RKO (cell line): ENCODE data around the gene KCNIP3.

Source experiments
- DNase-seq: peaks from one replicate; pipeline ENCODE4 v3.0.0-alpha.2; 2016; ENCODE audit warnings: low spot score

The KCNIP3 gene

DNA sequence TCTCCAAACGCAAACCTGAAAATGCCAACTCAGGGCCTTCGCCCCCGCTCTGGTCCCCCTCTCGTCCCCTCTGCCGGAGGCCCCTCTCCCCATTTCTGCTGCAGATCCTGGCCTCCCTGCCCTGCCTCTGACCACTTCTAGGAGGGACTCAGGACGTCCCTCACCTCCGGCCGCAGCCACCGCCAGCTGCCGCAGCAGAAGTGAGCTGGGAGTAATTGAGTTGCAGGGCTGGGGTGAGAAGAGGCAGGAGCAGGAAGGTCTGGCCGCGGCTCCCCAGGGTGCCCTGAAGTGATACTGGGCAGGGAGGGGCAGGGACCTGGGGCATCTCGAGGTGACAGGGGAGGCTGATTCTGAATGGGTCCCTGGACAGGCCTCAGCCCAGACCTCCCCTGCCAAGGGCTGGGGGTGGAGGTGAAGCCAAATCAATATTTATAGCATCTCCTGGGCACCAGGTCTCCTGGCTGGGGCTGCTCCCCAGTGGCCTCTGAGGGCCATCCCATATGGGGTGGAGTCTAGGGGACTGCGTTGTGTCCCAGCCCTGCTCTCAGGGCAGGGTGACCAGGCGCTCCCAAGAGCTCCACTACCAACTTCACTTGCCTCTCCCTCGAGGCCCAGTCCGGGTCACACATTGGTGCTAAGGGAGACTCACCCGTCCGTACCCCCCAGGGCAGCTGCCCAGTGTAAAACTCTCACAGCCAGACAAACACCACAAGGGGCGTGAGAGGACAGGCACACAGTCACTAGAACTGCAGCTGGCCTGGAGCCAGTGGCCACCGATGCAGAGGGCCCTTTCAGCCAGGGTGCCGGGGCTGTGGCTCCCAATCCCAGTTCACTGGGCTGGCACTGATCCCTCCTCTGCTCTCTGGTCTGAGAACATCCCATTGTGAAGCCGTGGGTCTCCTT lies 33.0 kb downstream of the KCNIP3 start:
- DNase-seq = no peak

DNA sequence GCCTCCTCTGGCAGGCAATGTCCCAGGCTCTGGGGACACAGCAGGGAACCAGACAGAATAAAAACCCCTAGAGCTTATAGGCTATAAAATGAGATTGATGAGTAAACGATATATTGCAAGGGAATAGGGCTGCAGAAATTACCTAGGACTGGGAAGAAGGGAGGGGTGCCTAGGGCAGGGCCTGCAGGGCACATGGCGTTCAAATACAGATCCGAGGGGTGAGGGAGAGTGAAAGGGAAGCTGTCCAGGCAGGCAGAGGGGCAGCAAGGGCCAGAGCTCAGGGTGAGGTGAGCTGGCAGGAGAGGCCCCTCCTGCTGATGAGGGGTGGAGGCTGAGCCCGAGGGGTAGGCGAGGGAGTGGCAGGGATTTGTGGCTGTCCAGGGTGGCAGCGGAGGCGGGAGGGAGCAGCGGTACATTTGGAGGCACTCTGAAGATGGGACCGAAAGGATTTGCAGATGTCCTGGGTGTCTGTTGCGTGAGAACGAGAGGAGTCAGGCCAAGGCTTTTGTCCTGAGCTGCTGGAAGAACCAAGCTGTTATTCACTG lies 33.7 kb downstream of the KCNIP3 start:
- DNase-seq = no peak

DNA sequence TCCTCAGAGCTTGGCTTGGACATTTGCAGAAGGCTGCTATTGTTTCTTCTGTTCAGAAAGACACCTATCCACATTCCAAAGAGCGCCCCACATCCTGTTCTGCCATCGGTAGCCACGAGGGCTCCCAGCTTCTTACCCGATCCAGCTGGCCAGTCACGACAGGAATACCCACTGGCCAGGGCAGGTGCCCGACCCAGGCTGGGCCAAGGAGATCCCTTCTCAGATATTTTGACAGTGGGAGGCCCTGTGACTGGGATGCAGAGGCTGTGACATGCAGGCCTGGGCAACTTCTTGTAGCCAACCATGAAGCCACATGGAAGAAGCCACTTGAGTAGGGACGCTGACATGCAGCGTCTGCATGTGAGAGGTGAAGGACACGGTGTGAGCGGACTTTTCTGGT lies 34.5 kb downstream of the KCNIP3 start:
- no peak for DNase-seq

DNA sequence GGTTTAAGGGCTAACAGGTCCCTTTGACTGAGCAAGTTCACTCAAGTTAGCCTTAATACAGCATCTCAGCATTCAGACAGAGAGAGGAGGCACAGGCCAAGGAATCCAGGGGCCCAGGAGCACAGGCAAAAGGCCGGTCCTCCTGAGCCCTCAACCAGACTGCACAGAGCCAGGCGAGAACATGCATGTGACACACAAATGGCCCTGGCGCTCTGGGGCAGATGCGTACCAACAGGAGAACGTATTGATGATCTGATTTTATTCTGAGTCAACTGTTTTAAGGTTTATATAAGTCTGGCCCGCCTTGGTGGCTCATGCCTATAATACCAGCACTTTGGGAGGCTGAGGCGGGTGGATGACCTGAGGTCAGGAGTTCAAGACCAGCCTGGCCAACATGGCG lies 34.9 kb downstream of the KCNIP3 start:
- DNase-seq = no peak

DNA sequence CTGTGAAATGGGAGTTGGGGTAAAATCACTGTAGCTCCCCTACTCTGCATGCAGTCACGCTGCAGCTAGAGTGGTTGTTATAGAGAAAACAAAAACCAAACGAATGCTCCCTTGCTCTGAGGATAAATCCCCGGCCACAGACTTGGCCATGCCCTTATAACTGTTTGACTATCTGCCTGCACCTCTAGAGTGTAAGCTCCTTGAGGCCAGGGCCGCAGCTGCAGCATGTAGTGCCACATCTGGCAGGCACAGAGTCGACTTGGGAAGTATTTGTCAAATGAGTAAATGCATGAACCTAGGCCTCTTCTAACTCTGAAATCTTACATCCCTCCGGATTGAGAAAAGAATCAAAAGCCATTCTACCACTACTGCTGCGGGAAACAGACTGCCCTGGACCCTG lies 35.9 kb downstream of the KCNIP3 start:
- DNase-seq = no peak

DNA sequence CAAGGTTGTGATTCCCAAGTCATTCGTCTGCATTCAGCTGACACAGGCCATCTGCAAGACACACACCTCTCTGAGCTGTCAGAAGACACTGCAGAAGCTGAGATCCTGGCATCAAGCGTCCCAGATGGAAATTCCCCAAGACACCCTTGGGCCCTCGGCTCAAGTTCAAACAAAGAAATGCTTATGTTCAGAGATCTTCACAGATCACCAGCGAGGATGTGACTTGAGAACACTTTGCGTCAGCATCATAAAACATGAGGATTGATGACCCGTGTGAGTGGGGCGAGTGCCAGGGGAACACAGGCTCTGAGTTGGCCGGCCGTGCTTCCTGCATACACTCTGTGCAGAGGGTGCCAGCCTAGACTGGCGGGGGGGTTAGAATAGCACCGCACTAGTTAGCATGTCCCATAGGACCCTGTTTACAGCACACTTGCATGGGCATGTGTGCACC lies 36.8 kb downstream of the KCNIP3 start:
- DNase-seq = peak; percentile 78

DNA sequence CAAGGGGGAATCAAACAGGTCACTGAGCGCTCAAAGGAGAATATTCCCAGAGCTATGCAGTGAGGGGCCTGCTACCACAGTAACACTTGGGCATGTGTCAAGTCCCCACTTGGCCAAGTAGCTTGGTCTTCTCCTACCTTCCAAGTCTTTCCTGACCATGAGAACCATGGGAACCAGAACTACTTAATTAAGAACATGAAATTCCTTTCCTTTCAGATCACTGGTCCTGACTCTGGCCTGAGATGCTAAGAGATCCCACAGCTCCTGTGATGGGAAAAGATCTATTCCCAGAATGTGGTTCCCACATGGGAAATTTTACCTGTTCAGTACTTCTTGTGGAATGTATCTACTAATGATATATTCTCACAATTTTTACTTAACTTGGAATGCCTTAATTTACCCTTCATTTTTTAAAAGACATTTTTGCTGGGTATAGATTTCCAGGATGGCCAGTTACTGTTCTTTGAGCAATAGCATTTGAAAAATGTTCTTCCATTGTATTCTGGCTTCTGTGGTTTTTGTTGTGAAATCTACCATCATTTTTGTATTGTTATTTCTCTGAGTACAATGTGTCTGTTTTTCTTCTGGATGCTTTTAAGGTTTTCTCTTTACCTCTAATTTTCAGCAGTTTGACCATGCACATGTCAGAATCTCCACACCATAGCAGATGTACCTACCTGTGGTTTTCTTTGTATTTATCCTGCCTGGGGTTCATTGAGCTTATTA lies 37.9 kb downstream of the KCNIP3 start:
- no peak for DNase-seq

DNA sequence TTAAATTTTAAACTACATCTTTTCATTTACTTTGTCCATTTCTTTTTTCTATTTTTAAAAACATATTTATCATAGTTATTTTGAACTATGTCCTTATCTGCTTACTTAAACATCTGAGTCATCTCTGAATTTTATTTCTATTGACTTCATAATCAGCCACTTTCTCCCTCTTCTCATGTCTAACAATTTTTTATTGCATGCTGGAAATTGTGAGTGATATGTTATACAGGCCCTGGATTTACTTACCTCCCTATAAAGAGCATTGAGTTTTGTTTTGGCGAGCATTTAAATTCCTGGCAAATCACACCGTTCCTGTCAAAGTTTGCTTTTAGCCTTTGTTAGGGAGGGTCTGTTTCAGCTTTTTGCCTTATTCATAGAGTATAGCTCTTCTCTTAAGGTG lies 39.3 kb downstream of the KCNIP3 start:
- DNase-seq = no peak

DNA sequence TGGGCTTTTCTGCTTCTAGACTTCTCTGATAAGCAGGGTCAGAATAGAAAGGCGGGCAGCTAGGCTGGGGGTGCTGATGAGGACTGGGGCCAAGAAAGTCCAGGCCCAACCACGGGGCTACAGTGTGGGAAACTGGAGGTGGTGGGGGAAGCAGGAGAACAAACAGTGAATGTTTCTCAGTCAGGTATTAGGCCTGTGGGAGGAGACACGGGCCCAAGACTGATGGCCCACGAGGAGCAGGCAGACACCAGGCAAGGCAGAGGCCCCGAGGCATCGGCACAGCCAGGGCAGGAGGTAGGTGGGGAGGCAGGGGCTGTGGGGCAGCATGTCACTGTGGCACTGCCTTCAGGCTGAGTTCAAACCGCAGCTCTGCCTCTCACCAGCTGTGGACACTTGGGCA lies 40.7 kb downstream of the KCNIP3 start:
- no peak for DNase-seq

DNA sequence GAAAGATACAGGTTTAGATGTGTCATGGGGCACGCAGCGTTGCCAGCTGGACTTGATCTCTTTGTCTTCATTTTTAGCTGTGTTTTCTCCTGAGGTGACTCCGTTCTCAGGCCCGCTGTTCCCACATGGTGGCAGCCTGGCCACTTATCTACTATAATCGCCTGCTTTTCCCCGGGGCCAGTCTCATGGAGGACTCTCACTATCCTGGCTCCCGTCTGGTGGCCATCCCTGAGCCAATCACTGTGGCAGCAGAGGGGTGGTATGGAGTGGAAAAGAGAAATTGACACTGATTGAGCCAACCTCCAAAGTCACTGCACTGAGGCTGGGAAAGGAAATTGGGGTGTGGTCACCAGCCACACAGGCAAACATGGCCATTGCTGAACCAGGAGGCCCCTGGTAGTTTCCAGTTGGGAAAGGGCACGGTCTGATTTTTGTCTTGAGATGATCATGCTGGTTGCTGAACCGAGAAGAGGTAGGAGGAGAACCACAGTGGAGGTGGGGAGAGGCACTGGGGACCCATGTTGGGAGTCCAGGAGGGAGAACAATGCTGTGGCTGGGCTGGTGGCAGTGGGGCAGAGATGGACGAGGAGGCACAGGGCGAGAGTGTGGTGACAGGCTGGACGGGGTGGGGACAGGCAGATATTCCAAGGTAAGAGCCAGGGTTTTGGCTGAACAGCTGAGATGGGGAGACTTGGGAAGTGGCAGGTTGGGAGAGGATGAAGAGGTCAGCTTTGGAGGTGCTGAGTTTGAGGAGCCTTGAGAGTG lies 45.6 kb downstream of the KCNIP3 start:
- no peak for DNase-seq

DNA sequence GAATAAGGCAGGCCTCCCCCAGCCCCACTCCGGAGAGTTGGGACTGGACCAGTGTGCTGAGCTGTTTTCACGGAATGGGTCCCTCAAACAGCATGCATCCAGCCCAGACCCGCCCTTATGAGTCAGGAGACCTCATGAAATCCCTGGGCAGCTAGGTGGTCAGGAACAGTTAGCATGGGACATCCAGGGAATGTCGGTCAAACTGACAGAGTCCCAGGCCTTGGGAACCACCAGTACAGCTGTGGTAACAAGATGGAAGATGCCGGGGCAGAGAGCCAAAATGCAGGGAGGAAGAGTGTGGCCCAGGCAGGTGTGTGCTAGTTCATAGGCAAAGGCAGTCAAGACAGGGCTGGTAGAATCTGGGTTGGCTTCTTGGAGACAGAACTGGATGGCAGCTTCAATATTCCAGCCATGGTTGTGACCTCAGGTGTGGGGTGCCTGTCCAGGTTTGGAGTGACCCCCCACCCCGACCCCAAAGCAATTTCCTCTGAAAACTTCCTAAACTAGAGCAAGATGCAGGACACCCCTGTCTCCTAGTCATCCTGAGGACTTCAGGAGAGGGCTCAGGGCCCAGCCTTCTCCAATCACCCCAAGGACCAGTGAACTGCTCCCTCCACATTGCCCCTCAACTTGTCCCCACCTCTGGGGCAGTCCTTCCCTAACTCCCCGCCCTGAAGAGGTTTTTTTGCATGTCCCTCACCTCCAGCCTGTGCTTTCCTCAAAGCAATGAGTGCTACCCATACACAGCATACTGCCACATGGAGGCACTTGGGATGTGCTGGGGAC lies 46.5 kb downstream of the KCNIP3 start:
- DNase-seq = no peak

DNA sequence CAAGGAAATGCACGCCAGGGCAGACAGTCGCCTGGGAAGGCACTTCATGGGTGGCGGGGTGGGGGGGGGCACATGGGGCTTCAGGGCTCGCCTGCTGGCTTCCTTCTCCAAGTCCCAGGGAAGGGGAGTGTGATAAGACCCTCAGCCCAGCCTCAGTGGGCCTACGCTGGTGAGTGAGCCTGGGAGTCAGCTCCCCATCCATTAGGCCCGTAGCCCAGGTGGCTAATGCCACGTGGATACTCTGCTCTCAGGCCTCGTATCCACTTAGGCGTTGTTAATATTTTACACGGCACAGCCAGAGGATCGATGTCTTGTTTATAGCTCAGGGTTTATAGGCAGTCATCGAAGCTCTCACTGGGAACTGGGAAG lies 47.1 kb downstream of the KCNIP3 start:
- DNase-seq = no peak

DNA sequence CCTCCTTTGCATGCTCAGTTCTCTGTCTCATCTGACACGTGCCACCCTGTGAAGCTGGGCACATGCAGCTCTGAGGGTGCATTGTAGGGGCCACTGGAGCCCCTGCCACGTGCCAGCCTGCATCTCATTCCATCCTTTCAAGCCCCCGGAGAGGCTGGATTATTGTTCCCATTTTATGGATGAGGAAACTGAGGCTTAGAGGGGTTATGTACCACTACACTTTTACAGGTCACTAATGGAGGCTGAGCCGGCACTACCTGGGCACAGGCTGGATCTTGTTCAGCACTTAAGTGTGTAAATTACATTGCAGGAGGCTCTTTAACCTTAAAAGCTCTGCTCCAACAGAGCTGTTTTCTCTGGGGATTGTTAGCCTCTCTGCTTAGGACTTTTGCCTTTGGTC lies 47.5 kb downstream of the KCNIP3 start:
- DNase-seq = no peak

DNA sequence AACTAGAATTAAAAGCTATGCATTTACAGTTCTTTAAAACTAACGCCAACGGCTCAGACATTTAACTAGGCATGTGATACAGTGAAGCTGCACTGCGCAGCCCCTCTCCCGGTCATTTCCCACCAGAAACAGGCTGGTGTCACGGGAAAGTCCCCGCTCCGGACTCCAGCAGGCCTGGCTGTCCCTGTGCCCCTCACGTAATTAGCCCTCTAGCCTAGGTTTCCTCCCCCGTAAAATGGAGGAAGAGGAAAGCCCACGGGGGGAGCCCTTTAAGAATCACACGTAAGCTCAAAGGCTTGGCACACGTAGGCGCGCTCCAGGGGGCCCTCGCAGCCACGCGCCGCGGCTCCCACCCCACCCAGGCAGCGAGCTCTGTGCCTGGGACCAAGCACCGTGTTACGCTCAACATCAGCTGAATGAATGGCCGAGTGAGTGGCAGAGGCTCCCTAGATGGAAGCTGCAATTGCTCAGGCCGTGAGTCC lies 48.0 kb downstream of the KCNIP3 start:
- DNase-seq = no peak

DNA sequence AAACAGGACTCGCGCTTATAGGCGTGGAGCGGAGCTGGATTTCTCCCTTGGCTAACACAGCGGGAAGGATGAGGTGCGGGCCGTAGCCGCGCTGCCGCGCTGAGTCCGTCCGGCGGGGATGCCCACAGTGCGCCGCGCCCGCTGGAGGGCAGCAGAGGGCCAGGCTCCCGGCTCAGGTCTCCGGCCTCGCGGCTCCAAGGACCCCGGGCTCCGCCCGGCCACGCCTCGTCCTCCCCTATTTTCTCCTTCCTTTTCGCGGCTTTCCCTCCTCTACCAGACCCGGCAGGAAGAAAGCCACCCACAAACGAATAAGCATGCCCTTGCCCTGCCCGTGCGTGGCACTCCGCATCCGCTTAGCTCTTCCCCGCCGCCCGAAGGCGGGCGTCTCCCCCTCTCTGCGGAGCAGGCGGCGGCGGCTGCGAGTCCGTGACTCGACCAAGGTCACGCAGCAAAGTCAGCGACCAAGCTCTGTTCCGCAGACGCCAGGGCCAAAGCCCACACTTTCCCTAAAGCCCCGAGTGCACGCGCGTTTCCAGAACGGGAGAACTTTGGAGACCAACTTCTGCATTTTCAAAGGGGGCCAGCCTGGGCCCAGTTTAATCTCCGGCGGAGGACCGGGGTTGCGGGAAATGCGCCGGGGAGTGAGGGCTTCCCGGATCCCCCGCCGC lies 48.5 kb downstream of the KCNIP3 start:
- DNase-seq = peak; percentile 82

DNA sequence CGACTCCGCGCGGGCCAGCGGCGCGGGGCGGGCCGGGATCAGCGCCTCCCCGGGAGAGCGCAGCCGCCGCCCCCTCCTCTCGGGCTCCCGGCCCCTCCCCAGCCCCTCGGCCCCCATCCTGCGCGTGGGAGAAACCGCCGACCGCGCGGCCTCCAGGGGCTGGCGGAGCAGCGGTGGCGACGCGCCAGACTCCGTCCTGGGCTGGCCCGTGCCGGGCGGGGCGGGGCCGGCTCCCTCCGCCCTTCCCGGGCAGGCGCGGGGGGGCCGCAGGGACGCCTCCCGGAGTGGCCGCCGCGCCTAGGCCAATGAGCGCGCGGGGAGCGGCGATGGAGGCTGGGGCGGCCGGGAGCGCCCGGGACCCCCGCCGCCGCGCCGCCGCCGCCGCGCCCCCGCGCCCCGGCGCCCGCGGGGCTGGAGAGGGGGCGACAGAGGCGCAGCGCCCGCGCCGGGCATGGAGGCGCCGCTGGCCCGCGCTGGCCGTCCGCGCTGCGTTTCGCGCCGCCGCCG lies 49.1 kb downstream of the KCNIP3 start:
- peak; percentile 65 for DNase-seq

DNA sequence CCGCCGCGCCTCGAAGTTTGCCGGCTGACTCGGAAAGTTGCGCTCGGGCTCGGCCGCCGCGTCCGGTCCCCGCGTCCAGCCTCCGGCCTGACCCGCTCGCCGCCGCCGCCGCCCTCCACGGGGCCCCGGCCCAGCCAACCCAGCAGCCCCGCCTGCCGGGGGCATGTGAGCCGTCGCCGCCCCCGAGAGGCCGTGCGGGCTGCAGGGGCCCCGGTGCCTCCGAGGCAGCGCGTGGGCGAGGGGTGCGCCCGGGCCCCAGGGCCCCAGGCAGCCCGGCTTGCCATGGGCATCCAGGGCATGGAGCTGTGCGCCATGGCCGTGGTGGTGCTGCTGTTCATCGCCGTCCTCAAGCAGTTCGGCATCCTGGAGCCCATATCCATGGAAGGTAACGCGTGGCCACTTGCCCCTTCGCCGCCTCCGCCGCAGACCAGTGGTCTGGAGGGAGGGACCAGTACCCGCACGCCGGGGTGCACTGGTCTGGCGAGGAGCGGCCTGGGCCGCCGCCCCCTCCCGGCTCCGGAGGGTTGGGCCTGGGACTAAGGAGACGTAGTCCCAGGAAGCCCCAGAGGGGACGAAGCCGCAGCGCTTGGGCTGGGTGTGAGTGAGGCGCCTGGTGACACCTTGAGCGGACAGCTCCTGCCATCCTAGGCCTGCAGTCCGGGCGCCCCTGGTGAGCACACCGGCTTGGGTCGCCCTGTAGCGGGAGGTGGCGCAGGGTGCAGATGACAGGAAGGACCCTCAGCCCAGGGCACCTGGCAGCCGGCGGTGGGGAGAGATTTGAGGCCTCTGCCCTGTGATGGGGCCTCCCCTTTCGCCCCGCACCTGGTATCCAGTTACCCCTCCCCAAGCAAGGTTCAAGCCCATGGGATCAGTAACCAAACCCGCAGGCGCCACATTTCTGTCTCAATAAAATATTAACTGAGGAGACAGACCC lies 49.9 kb downstream of the KCNIP3 start:
- no peak for DNase-seq

DNA sequence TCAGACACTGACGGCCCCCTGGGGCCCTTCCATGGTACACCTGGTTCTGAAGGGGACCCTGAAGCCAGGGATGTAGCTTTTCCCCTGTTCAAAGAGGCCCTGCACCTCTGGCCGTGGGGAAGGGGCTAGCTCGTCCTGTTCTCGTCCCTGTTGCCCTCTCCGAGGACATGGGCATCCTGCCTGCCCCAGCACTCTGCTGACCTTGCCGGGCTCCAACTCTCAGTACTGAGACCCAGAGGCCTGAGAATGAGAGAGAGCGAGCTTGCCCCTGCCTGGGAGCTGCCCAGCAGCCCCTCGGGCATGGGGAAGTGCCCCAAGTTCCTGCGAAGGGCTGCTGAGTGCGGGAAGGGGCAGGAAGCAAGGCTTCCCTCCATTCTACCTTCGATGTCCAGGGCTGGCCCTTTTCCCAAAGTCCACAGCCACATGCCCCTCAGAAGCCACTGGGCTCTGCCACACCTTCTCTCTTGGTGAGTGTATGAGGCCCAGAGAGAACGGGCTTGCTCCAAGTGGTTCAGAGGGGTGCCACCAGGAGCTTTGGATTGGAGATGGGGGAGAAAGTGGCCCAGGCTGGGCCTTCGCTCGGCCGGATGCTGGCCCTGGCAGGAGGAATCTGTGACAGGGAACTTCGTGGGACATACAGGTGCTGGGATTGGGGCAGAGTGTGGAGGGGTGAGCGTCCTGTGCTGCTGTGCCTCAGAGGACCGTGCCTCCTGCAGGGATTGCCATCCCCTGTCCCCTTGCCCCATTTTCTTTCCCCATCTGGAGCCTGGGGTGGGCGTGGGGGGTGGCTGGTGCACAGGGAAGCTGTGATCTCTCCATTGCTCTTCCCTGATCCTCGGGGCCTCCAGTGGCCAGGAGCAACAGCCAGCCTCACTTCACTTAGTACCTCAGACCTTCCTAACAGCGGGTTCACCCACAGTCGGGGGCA lies 50.8 kb downstream of the KCNIP3 start:
- DNase-seq = no peak
